HG03175 (cell line): ENCODE results near the gene VPS25.
"Not testable (repeated sequence)": the region's sequence is repeated elsewhere in the genome, so short reads cannot be mapped to it uniquely, and the experiment has no call there.

ENCODE experiments used
- ATAC-seq: cut with Tn5 transposase; IDR thresholded peaks from one replicate; pipeline ENCODE4 v1.9.1; 2021; ENCODE audit warnings: mild to moderate bottlenecking, moderate library complexity; ENCODE audit not compliant: unreplicated experiment

VPS25 gene

GRCh38 chr17:42767512-42767911, 5.7 kb upstream of the VPS25 start:
- ATAC-seq: no peak

DNA sequence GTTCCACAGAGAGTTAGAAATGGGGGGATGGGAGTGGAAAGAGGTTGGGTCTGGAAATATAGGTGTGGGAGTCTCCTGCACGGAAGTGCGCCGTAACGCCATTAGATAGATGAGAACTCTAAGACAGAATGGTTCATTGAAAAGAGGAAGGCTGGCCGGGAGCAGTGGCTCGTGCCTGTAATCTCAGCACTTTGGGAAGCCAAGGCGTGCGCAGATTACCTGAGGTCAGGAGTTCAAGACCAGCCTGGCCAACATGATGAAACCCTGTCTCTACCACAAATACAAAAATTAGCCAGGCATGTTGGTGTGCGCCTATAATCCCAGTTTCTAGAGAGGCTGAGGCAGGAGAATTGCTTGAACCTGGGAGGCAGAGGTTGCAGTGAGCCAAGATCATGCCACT, 5.2 kb upstream of the VPS25 start:
- not testable (repeated sequence) for ATAC-seq

GRCh38 chr17:42769964-42770363, 3.3 kb upstream of the VPS25 start:
- not testable (repeated sequence) for ATAC-seq

DNA sequence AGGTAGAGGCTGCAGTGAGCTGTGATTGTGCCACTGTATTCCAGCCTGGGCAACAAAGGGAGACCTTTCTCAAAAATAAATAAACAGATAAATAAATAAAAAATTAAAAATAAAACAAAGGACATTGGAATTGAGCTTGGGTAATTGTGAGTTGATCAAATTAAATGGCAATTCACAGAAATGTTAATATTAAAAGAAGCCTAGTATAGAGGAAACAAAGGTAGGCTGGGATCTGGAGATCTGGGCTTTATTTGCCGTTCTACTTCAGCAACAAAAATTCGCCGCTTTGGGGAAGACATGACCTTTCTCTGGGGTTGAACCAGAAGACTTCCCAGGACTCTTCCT, 332 bp upstream of the VPS25 start:
- ATAC-seq: no peak

DNA sequence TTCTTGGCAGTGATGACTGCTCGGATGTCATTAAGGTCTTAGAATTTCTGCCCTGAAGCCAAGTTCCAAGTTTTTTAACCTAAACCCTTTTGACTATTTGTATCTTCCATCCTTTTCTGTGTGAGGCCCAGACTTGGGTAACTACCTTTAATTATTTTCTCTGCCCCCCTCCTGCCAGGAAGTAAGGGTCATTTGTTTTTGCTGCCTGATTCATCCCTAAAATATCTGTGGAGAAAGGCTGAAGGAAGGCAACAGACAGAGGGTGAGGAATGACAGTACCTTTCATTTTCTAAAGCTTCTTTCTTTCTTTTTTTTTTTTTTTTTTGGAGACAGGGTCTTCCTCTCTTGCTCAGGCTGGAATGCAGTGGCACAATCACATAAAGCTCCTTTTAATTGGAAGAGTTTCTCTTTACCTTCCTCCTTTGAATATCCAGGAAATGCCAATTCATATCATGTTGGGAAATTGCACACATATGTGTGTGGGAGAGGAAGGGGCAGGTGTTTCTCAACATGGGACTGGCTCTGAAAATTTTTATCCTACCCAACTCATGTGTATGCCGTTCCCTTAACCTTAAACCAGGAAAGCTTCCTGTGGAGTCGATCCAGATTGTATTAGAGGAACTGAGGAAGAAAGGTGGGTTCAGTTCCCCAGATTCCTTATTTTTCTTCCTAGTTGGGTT, 957 bp downstream of the VPS25 start:
- no peak for ATAC-seq

DNA sequence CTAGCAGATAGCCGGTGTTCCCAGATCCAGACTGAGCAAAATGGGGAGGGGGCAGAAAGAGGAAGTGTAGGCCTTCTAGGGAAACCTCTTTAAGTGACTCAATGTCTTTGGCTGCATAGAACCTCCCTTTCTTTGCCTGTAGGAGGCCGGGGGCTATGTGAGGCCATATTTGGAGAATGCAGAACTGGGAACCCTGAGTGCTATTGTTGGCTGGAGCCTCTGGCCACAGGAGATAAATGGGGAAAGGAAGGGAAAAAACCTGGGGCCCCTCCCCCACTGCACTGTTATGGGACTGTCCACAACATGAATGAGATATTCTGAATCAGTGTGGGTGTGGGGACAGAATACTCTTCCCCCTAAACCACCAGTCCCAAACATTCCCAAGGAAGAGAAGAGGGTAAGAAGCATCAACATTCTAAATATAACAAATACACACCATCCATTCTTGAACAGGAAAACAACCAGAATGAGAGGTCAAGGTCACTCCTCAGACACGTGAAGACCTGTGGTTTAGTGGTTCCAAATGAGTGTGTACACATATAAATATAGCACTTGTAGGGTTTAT, 2.4 kb downstream of the VPS25 start:
- ATAC-seq: no peak

DNA sequence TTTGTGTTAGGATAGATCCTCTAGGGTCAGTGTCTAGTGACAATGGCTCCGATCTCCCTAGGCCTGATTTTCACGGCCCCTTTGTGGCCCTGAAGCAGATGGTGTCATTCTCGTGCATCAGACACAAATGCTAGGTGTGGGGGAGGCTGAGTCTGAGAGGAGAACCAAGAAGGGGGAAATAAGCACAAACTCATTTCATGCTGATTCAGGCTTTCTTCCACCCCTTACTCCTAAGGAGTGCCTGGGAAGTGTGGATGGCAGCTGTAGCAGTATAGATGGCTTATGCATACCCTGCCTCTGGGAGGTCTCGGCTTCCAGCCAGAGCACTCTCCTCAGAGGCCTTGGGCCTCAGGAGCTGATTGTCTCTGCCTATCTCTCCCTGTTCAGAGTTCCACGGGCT, 5.3 kb downstream of the VPS25 start:
- ATAC-seq: no peak

- ATAC-seq: no peak
Observed at GRCh38 chr17:42779304-42779935, 6.2 kb downstream of the VPS25 start.

GRCh38 chr17:42779936-42780850, 6.9 kb downstream of the VPS25 start, which contains the start of gene WNK4:
Gene WNK4 (plus strand): TSS chr17:42780610. CDS start chr17:42780699, 89 bp downstream.
- no peak for ATAC-seq

- no peak for ATAC-seq
Observed at GRCh38 chr17:42780851-42781638, 7.8 kb downstream of the VPS25 start.

DNA sequence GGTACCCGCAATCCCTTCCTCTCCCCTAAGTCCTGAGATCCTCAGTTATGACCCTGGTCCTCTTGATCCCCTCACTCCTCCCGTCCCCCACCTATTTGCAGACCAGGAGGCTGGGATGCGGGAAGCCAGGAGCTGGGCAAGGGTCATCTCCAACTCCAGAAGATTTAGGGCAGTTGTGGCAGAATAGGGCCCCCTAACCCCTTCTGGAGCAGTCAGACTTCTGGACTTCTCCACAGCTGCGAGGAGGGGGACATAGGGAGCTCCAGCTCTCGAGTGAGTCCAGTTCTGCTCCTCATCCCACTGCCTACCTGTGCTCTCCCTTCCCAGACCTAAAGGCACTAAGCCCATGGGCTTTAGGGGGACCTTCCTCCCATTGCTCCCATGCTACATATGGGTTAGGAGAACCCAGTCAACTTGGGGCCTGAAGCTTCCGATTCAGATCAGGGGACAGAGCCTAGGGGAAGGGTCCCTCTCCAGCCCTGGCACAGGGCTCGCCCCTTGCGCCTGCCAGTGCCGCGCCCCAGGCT, 8.5 kb downstream of the VPS25 start:
- no peak for ATAC-seq

DNA sequence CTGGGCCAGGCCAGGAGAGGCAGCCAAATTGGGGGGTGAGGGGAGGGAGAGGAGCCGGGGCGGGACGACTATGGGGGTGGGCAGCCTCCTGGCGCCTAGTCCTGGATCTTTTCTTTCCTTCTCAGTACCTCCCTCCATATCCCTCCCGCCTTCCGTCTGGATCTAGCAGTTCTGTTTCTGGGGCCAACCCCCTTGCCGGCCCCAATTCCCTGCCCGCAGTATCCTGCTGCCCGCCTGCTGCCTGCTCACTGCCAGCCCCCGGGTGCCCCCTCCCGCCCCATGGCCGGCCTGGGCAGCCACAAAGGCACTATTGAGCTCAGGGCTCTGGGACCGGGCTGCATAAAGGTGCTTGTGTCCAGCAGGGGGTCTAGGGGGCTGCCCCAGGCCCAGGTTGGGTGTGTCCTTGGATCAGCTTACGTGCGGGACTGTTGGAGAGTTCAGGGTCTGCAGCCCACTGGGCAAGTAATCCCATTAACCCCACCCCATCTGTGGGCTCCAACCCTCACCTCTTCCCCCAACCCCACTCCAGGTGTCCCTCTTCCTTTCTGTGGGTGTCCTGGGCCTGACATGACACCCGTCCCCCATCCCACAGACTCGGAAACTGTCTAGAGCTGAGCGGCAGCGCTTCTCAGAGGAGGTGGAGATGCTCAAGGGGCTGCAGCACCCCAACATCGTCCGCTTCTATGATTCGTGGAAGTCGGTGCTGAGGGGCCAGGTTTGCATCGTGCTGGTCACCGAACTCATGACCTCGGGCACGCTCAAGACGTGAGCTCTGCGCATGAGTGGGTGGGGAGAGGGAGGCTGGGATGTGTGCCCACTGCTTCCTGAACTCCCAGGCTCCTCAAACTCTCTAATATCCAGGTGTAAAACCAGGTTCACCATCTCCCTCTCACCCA, 9.2 kb downstream of the VPS25 start:
- no peak for ATAC-seq

DNA sequence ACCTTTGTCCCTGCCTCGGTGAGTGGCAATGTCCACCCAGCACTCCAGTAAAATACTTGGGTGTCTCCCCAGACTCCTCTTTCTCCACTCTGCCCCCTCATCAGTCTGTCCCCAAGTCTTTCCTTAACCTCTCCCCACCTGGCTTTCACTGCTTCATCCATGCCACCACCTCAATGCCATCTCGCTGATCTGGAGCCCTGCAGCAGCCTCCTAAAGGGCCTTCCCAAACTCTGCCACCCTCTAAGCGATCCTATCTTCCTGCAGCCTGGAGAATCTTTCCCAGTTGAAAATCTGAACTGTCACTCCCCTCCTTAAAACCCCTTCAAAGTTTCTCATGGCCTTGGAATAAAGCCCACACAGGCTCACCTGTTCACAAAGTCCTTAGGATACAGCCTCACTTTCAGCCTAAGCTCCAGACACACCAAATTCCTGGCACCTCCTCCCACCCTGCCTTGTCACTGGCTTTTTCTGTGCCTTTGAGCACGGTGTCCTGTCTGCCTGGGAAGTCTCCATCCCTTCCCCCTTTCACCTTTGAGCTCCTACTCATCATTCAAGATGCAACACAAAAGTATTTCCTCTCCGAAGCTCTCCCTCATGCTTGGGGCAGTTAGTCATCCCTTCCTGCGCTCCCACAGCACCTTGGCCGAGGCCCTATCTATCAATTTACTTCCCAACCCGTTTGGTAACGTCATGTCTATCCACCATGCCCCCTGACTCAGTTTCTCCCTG, 10.0 kb downstream of the VPS25 start:
- no peak for ATAC-seq

GRCh38 chr17:42783791-42784138, 10.5 kb downstream of the VPS25 start:
- no peak for ATAC-seq

DNA sequence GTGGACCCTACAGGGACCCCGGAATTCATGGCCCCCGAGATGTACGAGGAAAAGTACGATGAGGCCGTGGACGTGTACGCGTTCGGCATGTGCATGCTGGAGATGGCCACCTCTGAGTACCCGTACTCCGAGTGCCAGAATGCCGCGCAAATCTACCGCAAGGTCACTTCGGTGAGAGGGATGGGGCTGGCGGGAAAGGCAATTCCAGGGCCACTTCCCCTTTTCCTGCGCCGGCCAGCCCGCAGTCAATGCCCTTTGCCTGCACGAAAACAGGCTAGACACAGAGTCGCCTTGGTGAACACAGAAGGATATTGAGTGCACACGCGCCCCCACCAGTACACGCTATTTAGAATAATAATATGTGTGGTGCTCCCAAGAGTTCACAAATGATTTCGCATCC, 11.2 kb downstream of the VPS25 start:
- no peak for ATAC-seq

- no peak for ATAC-seq
Observed at GRCh38 chr17:42784811-42785592, 11.8 kb downstream of the VPS25 start.

- no peak for ATAC-seq
Observed at GRCh38 chr17:42787266-42787665, 14.0 kb downstream of the VPS25 start.

- no peak for ATAC-seq
Observed at GRCh38 chr17:42791948-42792347, 18.7 kb downstream of the VPS25 start.
